Left lung (tissue), 10 donors: ENCODE measurements around the gene BRINP3. TPM values are rescaled to one million over a fixed set of nuclear protein-coding genes. Genes with fewer than 3 reads are reported as not detected.

Experiments
- ATAC-seq: fragments of 200-7000 bp; cut with Tn5 transposase; one replicate; pipeline ENCODE4 v1.9.1; 2020; ENCODE audit warnings: moderate library complexity
- DNase-seq, 4 donors: peaks; one replicate each; pipeline ENCODE4 v3.0.0-alpha.2; 2013 to 2020
- H3K27ac ChIP-seq, 2 donors: fragments of 200-600 bp; sonication (generic) in 1 of 2; one replicate each; pipeline versions ENCODE4 v1.5.0 to v1.8.0; 2020 to 2021
- H3K27me3 ChIP-seq, 2 donors: fragments of 200-600 bp; sonication (generic) in 1 of 2; one replicate each; pipeline versions ENCODE4 v1.5.0 to v1.8.0; 2020 to 2021
- H3K36me3 ChIP-seq, 2 donors: fragments of 200-600 bp; sonication (generic) in 1 of 2; one replicate each; pipeline versions ENCODE4 v1.5.0 to v1.8.0; 2020 to 2021
- H3K4me1 ChIP-seq, 2 donors: fragments of 200-600 bp; one replicate each; pipeline ENCODE4 v1.8.0; 2021
- H3K4me3 ChIP-seq, 2 donors: fragments of 200-600 bp; sonication (generic) in 1 of 2; one replicate each; pipeline versions ENCODE4 v1.5.0 to v1.8.0; 2020 to 2021; ENCODE audit warnings: mild to moderate bottlenecking in 1 of 2
- H3K9me3 ChIP-seq, 2 donors: fragments of 200-600 bp; sonication (generic) in 1 of 2; one replicate each; pipeline versions ENCODE4 v1.5.0 to v1.8.0; 2020 to 2021
- CTCF ChIP-seq, 2 donors: fragments of 200-600 bp; sonication (generic) in 1 of 2; IDR thresholded peaks; one replicate each; pipeline versions ENCODE4 v1.5.0 to v1.8.0; 2021; ENCODE audit warnings: antibody characterized with exemption in 2 of 2
- intact Hi-C, 2 donors: fragments of 100-400 bp; cut with DNase I; formaldehyde crosslinking; loops; one replicate each; pipeline versions ENCODE4 v1.11.2 to v1.14.2; 2022
- polyA plus RNA-seq, 6 donors: library from polyadenylated mRNA; unstranded; fragments of 120-200 nt; gene quantifications; one replicate each; pipeline ENCODE4 v1.2.1, GENCODE V29; 2013; ENCODE audit not compliant: insufficient read length in 6 of 6
- total RNA-seq, 2 donors: library from RNA; stranded (reverse); fragmentation: NEBNext Ultra II Directional; extraction: Animal tissue kit (Norgen Biotek cat#: 25700); gene quantifications; one replicate each; pipeline ENCODE4 v1.2.1, GENCODE V29; 2021
- donor health status: DM: no; HTN: yes; CAD: no.
- donor health status: DM: no; HTN: no; CAD: no.

BRINP3 gene
- total and polyA plus RNA-seq, 8 donors, result 0.47 to 18.1 (median 10.5) TPM

- intact Hi-C loops, result no loop called here
- no peak for TF ChIP-seq CTCF (IDR thresholded peaks at IDR 0.05)
Measured at GRCh38 chr1:190252046-190252445, 225.6 kb downstream of the BRINP3 start.

GRCh38 chr1:190250368-190250767 is 227.3 kb downstream of the BRINP3 start:
- ATAC-seq, result no peak
- Histone ChIP-seq H3K36me3 (no peaks in the 10 kb centered on the region), H3K9me3 (peaks cover 0 to 7% of the 10 kb centered on the region in 2 donors), H3K4me1 (no peaks in the 10 kb centered on the region), H3K27me3 (no peaks in the 10 kb centered on the region), H3K27ac (no peak overlapping the region), H3K4me3 (no peak overlapping the region)
- TF ChIP-seq CTCF (IDR thresholded peaks at IDR 0.05), result no peak
- DNase-seq, result no peak
- intact Hi-C loops, result no loop called here

More at GRCh38 chr1:190252046-190252445, 225.6 kb downstream of the BRINP3 start:
- DNase-seq, result no peak
- no peaks in the 10 kb centered on the region for H3K36me3 ChIP-seq
- no peak for ATAC-seq
- peaks cover 0 to 13% of the 10 kb centered on the region in 2 donors for H3K9me3 ChIP-seq
- H3K27me3 ChIP-seq, result no peaks in the 10 kb centered on the region
- H3K4me1 ChIP-seq, result no peaks in the 10 kb centered on the region
- no peak overlapping the region for H3K4me3 ChIP-seq
- no peak overlapping the region for H3K27ac ChIP-seq

GRCh38 chr1:190244406-190244805 is 233.3 kb downstream of the BRINP3 start:
- H3K4me1 ChIP-seq, result no peaks in the 10 kb centered on the region
- TF ChIP-seq CTCF (IDR thresholded peaks at IDR 0.05), result no peak
- no peaks in the 10 kb centered on the region for H3K27me3 ChIP-seq
- intact Hi-C loops, result no loop called here
- no peaks in the 10 kb centered on the region for H3K9me3 ChIP-seq
- no peak overlapping the region for H3K27ac ChIP-seq
- H3K36me3 ChIP-seq, result no peaks in the 10 kb centered on the region
- ATAC-seq, result no peak
- H3K4me3 ChIP-seq, result no peak overlapping the region
- DNase-seq, result no peak

GRCh38 chr1:190243056-190243455 is 234.6 kb downstream of the BRINP3 start:
- TF ChIP-seq CTCF (IDR thresholded peaks at IDR 0.05), result no peak
- peak in 2 of 4 donors; percentile 5 to 53 for DNase-seq
- H3K9me3 ChIP-seq, result no peaks in the 10 kb centered on the region

GRCh38 chr1:190226006-190226405 is 251.7 kb downstream of the BRINP3 start:
- H3K4me1 ChIP-seq, result no peaks in the 10 kb centered on the region
- DNase-seq, result no peak
- TF ChIP-seq CTCF (IDR thresholded peaks at IDR 0.05), result no peak
- no peak for ATAC-seq
- intact Hi-C loops, result no loop called here
- H3K4me3 ChIP-seq, result no peak overlapping the region
- H3K9me3 ChIP-seq, result no peaks in the 10 kb centered on the region
- H3K27ac ChIP-seq, result no peak overlapping the region
- no peaks in the 10 kb centered on the region for H3K27me3 ChIP-seq
- H3K36me3 ChIP-seq, result no peaks in the 10 kb centered on the region

More at GRCh38 chr1:190243056-190243455, 234.6 kb downstream of the BRINP3 start:
- no peak for ATAC-seq
- intact Hi-C loops, result no loop called here
- Histone ChIP-seq H3K36me3 (no peaks in the 10 kb centered on the region), H3K4me1 (no peaks in the 10 kb centered on the region), H3K27me3 (no peaks in the 10 kb centered on the region), H3K27ac (no peak overlapping the region), H3K4me3 (no peak overlapping the region)
